WTC11 (cell line): ENCODE measurements around the gene SETX. TPM values are rescaled to one million over a fixed set of nuclear protein-coding genes. Genes with fewer than 3 reads are reported as not detected.

Experiments
- ATAC-seq: fragments of 200-7000 bp; cut with Tn5 transposase; 2 replicates; pipeline ENCODE4 v1.10.0; 2021; ENCODE audit warnings: mild to moderate bottlenecking, moderate library complexity
- CTCF ChIA-PET: fragments of 300-600 bp; sonication (Branson Sonifier 250); formaldehyde crosslinking; loops from one replicate; lab custom pipeline; 2021; ENCODE audit warnings: antibody characterized with exemption; lab: Charles Lee
- POLR2A ChIA-PET: fragments of 350-600 bp; sonication (Branson Sonifier 250); formaldehyde crosslinking; loops from one replicate; lab custom pipeline; 2021; ENCODE audit warnings: antibody characterized with exemption; lab: Charles Lee
- DNase-seq: peaks from one replicate; pipeline ENCODE4 v3.0.0; 2021; ENCODE audit warnings: low spot score
- H3K27ac Mint-ChIP-seq: 2 replicates; pipeline ENCODE4 v1.8.0; 2021; ENCODE audit warnings: mixed read lengths
- H3K27me3 Mint-ChIP-seq: 2 replicates; pipeline ENCODE4 v1.8.0; 2021; ENCODE audit warnings: low read depth, mild to moderate bottlenecking, moderate library complexity, mixed read lengths
- H3K36me3 Mint-ChIP-seq: 2 replicates; pipeline ENCODE4 v1.8.0; 2021; ENCODE audit warnings: mixed read lengths
- H3K4me1 Mint-ChIP-seq: 2 replicates; pipeline ENCODE4 v1.8.0; 2022; ENCODE audit warnings: mixed read lengths
- H3K4me3 Mint-ChIP-seq: 2 replicates; pipeline ENCODE4 v1.8.0; 2021; ENCODE audit warnings: mild to moderate bottlenecking, moderate library complexity, mixed read lengths
- H3K9me3 Mint-ChIP-seq: 2 replicates; pipeline ENCODE4 v1.8.0; 2021; ENCODE audit warnings: mixed read lengths
- ATF3 ChIP-seq: sonication (generic); formaldehyde crosslinking; conservative IDR thresholded peaks from 2 replicates; pipeline ENCODE4 v1.8.1; 2022; ENCODE audit warnings: mild to moderate bottlenecking, missing genetic modification reagents
- GABPB1 ChIP-seq: sonication (generic); formaldehyde crosslinking; IDR thresholded peaks from 2 replicates; pipeline ENCODE4 v1.8.1; 2023; ENCODE audit warnings: mild to moderate bottlenecking, missing genetic modification reagents
- GRHL2 ChIP-seq: fragments of 250-450 bp; sonication (Bioruptor Pico); IDR thresholded peaks from 2 replicates; pipeline ENCODE4 v1.8.0; 2022; ENCODE audit warnings: mild to moderate bottlenecking, moderate library complexity; ENCODE audit not compliant: insufficient replicate concordance, severe bottlenecking
- HMGXB4 ChIP-seq: sonication (generic); formaldehyde crosslinking; IDR thresholded peaks from 2 replicates; pipeline ENCODE4 v1.8.1; 2023; ENCODE audit warnings: mild to moderate bottlenecking, moderate library complexity, missing genetic modification reagents
- IRF2 ChIP-seq: sonication (generic); formaldehyde crosslinking; IDR thresholded peaks from 2 replicates; pipeline ENCODE4 v1.8.0; 2022; ENCODE audit warnings: low read depth, missing genetic modification reagents, borderline replicate concordance
- MLX ChIP-seq: sonication (generic); formaldehyde crosslinking; IDR thresholded peaks from 2 replicates; pipeline ENCODE4 v1.8.1; 2023; ENCODE audit warnings: mild to moderate bottlenecking, missing genetic modification reagents, moderate library complexity
- MXD4 ChIP-seq: fragments of 250-450 bp; sonication (Bioruptor Pico); IDR thresholded peaks from 2 replicates; pipeline ENCODE4 v1.8.0; 2021; ENCODE audit warnings: mild to moderate bottlenecking, moderate library complexity, borderline replicate concordance
- PRRX2 ChIP-seq: fragments of 250-450 bp; sonication (Bioruptor Pico); IDR thresholded peaks from 2 replicates; pipeline ENCODE4 v1.8.0; 2021; ENCODE audit warnings: mild to moderate bottlenecking
- SMAD3 ChIP-seq: sonication (generic); formaldehyde crosslinking; IDR thresholded peaks from 2 replicates; pipeline ENCODE4 v1.8.0; 2022; ENCODE audit warnings: missing genetic modification reagents, mild to moderate bottlenecking, borderline replicate concordance
- TP53 ChIP-seq: sonication (generic); formaldehyde crosslinking; IDR thresholded peaks from 2 replicates; pipeline ENCODE4 v1.8.1; 2023; ENCODE audit warnings: mild to moderate bottlenecking, missing genetic modification reagents
- ZMAT4 ChIP-seq: fragments of 250-450 bp; sonication (Bioruptor Pico); IDR thresholded peaks from 2 replicates; pipeline ENCODE4 v1.9.0; 2021; ENCODE audit warnings: mild to moderate bottlenecking
- ZNF219 ChIP-seq: sonication (generic); formaldehyde crosslinking; IDR thresholded peaks from 2 replicates; pipeline ENCODE4 v1.8.0; 2023; ENCODE audit warnings: missing genetic modification reagents, mild to moderate bottlenecking, borderline replicate concordance
- ZNF263 ChIP-seq: sonication (generic); formaldehyde crosslinking; IDR thresholded peaks from 2 replicates; pipeline ENCODE4 v1.8.1; 2022; ENCODE audit warnings: low read depth, mild to moderate bottlenecking, moderate library complexity, missing genetic modification reagents
- ZNF416 ChIP-seq: fragments of 250-450 bp; sonication (Bioruptor Pico); IDR thresholded peaks from 2 replicates; pipeline ENCODE4 v1.9.0; 2021; ENCODE audit warnings: mild to moderate bottlenecking, inconsistent platforms
- ZNF423 ChIP-seq: fragments of 250-450 bp; sonication (Bioruptor Pico); IDR thresholded peaks from 2 replicates; pipeline ENCODE4 v2.1.2; 2022; ENCODE audit warnings: mild to moderate bottlenecking, moderate library complexity
- total RNA-seq: library from RNA; stranded (reverse); gene quantifications from 3 replicates; pipeline ENCODE4 v1.2.3, GENCODE V29; 2021
- TF ChIP-seq, protein P1 (sequence below): fragments of 250-450 bp; sonication (Bioruptor Pico); conservative IDR thresholded peaks from 2 replicates; pipeline ENCODE4 v1.9.0; 2021; ENCODE audit warnings: mild to moderate bottlenecking
- TF ChIP-seq, protein P2 (sequence below): sonication (generic); formaldehyde crosslinking; IDR thresholded peaks from 2 replicates; pipeline ENCODE4 v1.8.1; 2022; ENCODE audit warnings: low read depth, mild to moderate bottlenecking, moderate library complexity, missing genetic modification reagents, borderline replicate concordance
- TF ChIP-seq, protein P3 (sequence below): sonication (generic); formaldehyde crosslinking; IDR thresholded peaks from 2 replicates; pipeline ENCODE4 v1.8.0; 2022; ENCODE audit warnings: mild to moderate bottlenecking, missing genetic modification reagents
- TF ChIP-seq, protein P4 (sequence below): sonication (generic); formaldehyde crosslinking; IDR thresholded peaks from 2 replicates; pipeline ENCODE4 v1.8.1; 2022; ENCODE audit warnings: mild to moderate bottlenecking, missing genetic modification reagents, moderate library complexity, borderline replicate concordance
- TF ChIP-seq, protein P5 (sequence below): fragments of 250-450 bp; sonication (Bioruptor Pico); IDR thresholded peaks from 2 replicates; pipeline ENCODE4 v2.1.2; 2022; ENCODE audit warnings: mild to moderate bottlenecking, moderate library complexity
- TF ChIP-seq, protein P6 (sequence below): sonication (generic); formaldehyde crosslinking; IDR thresholded peaks from 2 replicates; pipeline ENCODE4 v1.8.0; 2022; ENCODE audit warnings: mild to moderate bottlenecking, missing genetic modification reagents
- TF ChIP-seq, protein P7 (sequence below): sonication (generic); formaldehyde crosslinking; IDR thresholded peaks from 2 replicates; pipeline ENCODE4 v1.8.1; 2023; ENCODE audit warnings: mild to moderate bottlenecking, missing genetic modification reagents, moderate library complexity

The SETX gene
- total RNA-seq, 1 experiment from 2014 or later, result 30.1 TPM

DNA sequence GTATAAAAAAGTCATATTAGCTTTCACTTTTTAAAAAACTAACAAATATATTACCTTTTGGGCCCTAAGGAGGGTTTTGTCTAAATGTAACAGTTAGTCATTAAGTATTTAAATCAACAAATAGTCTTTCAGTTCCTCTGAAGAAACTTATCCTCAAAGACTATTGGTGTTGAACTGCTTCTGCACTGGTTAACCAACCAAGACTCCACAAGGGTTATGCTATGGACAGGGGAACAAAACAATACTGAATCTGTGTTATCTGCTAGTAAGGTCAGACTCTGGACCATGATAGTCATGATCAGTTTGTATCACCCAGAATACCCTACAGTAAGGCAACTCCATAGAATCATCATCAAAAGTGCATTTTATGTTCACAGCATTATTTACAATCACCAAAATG is 42.4 kb downstream of the SETX start:
- no peak for DNase-seq
- CTCF ChIA-PET, result no interaction called here
- Mint-ChIP-seq H3K36me3 (peaks cover 45% of the 10 kb centered on the region), H3K27me3 (no peaks in the 10 kb centered on the region), H3K4me1 (no peaks in the 10 kb centered on the region), H3K4me3 (no peak overlapping the region), H3K9me3 (no peaks in the 10 kb centered on the region), H3K27ac (no peak overlapping the region)
- no peak for ATAC-seq
- POLR2A ChIA-PET, result no interaction called here
- TF ChIP-seq ZNF263 (CRISPR knock-in tag) (no peak), MLX (CRISPR knock-in tag) (no peak), ZMAT4 (no peak), TP53 (CRISPR knock-in tag) (no peak), ZNF423 (CRISPR knock-in tag) (no peak), MXD4 (CRISPR knock-in tag) (no peak), ZNF416 (CRISPR knock-in tag) (no peak), HMGXB4 (CRISPR knock-in tag) (no peak), GABPB1 (no peak), PRRX2 (CRISPR knock-in tag) (no peak)
- TF ChIP-seq, protein P1, sequence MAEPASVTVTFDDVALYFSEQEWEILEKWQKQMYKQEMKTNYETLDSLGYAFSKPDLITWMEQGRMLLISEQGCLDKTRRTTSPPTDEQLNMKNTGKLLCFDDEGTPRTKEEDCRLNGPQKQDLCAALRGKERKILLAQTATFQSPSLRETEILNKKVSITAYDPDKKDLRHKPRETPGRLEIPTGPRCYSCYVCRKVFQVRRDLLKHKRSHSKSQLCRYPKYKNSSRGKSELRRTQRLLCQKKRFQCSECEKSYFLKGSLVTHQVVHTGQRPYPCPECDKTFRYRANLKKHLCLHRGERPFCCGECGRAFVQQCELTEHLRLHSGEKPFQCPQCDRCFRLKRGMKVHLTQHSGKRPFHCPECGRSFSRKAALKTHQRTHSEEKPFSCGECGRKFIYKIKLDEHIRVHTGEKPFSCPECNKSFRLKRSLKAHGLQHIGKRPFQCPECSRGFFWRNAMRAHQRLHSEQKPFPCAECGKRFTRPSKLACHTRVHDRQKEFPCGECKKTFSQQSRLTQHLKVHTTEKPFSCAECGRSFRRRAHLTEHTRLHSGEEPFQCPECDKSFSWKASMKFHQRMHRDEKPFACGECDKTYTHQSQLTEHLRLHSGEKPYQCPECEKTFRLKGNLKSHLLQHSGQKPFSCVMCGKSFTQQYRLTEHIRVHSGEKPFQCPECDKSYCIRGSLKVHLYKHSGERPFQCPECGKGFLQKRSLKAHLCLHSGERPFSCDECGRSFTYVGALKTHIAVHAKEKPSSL (CRISPR knock-in tag), result no peak
- TF ChIP-seq, protein P2, sequence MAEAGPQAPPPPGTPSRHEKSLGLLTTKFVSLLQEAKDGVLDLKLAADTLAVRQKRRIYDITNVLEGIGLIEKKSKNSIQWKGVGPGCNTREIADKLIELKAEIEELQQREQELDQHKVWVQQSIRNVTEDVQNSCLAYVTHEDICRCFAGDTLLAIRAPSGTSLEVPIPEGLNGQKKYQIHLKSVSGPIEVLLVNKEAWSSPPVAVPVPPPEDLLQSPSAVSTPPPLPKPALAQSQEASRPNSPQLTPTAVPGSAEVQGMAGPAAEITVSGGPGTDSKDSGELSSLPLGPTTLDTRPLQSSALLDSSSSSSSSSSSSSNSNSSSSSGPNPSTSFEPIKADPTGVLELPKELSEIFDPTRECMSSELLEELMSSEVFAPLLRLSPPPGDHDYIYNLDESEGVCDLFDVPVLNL, result no peak
- TF ChIP-seq, protein P3, sequence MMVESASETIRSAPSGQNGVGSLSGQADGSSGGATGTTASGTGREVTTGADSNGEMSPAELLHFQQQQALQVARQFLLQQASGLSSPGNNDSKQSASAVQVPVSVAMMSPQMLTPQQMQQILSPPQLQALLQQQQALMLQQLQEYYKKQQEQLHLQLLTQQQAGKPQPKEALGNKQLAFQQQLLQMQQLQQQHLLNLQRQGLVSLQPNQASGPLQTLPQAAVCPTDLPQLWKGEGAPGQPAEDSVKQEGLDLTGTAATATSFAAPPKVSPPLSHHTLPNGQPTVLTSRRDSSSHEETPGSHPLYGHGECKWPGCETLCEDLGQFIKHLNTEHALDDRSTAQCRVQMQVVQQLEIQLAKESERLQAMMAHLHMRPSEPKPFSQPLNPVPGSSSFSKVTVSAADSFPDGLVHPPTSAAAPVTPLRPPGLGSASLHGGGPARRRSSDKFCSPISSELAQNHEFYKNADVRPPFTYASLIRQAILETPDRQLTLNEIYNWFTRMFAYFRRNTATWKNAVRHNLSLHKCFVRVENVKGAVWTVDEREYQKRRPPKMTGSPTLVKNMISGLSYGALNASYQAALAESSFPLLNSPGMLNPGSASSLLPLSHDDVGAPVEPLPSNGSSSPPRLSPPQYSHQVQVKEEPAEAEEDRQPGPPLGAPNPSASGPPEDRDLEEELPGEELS (CRISPR knock-in tag), result no peak

DNA sequence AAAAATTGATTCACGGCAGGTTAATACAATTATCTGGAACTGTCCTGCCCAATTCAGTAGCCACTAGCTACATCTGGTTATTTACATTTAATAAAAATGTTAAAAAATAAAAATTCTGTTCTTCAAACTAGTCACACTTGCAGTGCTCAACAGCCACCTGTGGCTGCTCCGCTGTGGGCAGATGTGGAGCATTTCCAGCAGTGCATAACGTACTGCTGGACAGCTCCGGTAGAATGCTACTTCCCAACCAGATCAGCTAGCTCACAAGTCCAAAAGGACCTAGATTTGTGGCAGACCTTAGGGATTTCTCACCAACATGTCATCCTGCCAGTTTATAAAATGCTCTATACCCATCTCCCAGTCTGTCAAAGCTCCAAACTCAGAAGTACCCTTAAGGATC is 42.8 kb downstream of the SETX start:
- CTCF ChIA-PET, result no interaction called here
- no peaks in the 10 kb centered on the region for H3K4me1 Mint-ChIP-seq
- ATAC-seq, result no peak
- TF ChIP-seq GRHL2 (CRISPR knock-in tag), result no peak
- TF ChIP-seq SMAD3, result no peak
- TF ChIP-seq, protein P4, sequence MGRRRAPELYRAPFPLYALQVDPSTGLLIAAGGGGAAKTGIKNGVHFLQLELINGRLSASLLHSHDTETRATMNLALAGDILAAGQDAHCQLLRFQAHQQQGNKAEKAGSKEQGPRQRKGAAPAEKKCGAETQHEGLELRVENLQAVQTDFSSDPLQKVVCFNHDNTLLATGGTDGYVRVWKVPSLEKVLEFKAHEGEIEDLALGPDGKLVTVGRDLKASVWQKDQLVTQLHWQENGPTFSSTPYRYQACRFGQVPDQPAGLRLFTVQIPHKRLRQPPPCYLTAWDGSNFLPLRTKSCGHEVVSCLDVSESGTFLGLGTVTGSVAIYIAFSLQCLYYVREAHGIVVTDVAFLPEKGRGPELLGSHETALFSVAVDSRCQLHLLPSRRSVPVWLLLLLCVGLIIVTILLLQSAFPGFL, result no peak
- TF ChIP-seq, protein P5, sequence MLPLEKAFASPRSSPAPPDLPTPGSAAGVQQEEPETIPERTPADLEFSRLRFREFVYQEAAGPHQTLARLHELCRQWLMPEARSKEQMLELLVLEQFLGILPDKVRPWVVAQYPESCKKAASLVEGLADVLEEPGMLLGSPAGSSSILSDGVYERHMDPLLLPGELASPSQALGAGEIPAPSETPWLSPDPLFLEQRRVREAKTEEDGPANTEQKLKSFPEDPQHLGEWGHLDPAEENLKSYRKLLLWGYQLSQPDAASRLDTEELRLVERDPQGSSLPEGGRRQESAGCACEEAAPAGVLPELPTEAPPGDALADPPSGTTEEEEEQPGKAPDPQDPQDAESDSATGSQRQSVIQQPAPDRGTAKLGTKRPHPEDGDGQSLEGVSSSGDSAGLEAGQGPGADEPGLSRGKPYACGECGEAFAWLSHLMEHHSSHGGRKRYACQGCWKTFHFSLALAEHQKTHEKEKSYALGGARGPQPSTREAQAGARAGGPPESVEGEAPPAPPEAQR (CRISPR knock-in tag), result no peak
- no peak for TF ChIP-seq ZNF219 (CRISPR knock-in tag)
- TF ChIP-seq, protein P6, sequence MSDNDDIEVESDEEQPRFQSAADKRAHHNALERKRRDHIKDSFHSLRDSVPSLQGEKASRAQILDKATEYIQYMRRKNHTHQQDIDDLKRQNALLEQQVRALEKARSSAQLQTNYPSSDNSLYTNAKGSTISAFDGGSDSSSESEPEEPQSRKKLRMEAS, result no peak
- TF ChIP-seq, protein P7, sequence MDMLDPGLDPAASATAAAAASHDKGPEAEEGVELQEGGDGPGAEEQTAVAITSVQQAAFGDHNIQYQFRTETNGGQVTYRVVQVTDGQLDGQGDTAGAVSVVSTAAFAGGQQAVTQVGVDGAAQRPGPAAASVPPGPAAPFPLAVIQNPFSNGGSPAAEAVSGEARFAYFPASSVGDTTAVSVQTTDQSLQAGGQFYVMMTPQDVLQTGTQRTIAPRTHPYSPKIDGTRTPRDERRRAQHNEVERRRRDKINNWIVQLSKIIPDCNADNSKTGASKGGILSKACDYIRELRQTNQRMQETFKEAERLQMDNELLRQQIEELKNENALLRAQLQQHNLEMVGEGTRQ (CRISPR knock-in tag), result no peak
- TF ChIP-seq IRF2 (CRISPR knock-in tag), result no peak
- TF ChIP-seq ATF3 (CRISPR knock-in tag), result no peak

More for the DNA sequence above, 42.8 kb downstream of the SETX start:
- no peaks in the 10 kb centered on the region for H3K27me3 Mint-ChIP-seq
- peaks cover 48% of the 10 kb centered on the region for H3K36me3 Mint-ChIP-seq
- no peak for DNase-seq
- no peaks in the 10 kb centered on the region for H3K9me3 Mint-ChIP-seq
- no peak overlapping the region for H3K27ac Mint-ChIP-seq
- POLR2A ChIA-PET, result no interaction called here
- no peak overlapping the region for H3K4me3 Mint-ChIP-seq
